Cardiac muscle cell (in vitro differentiated cells and primary cell): ENCODE measurements around the gene FLNB. TPM values are rescaled to one million over a fixed set of nuclear protein-coding genes. Genes with fewer than 3 reads are reported as not detected.

ENCODE experiments used
- DNase-seq, 2 donors: peaks; one replicate each; pipeline versions ENCODE4 v3.0.0 to v3.0.0-alpha.2; 2010 to 2017; ENCODE audit warnings: low read depth in 1 of 2, low spot score in 1 of 2
- H3K27ac ChIP-seq: fragments of 200-600 bp; sonication (generic); 2 replicates; pipeline ENCODE4 v1.5.1; 2016
- H3K27me3 ChIP-seq: fragments of 200-600 bp; sonication (generic); 2 replicates; pipeline ENCODE4 v1.6.0; 2016; ENCODE audit warnings: control low read depth
- H3K36me3 ChIP-seq: fragments of 200-600 bp; sonication (generic); 2 replicates; pipeline ENCODE4 v1.5.1; 2016; ENCODE audit warnings: control low read depth
- H3K4me1 ChIP-seq: fragments of 200-600 bp; sonication (generic); 2 replicates; pipeline ENCODE4 v1.8.1; 2017; ENCODE audit warnings: low read depth, mild to moderate bottlenecking, mixed run types
- H3K4me3 ChIP-seq: fragments of 200-600 bp; sonication (generic); 2 replicates; pipeline ENCODE4 v1.5.1; 2016; ENCODE audit warnings: mild to moderate bottlenecking
- H3K9me3 ChIP-seq: fragments of 200-600 bp; sonication (generic); 2 replicates; pipeline ENCODE4 v1.5.1; 2017; ENCODE audit warnings: low read depth, mild to moderate bottlenecking, control low read depth
- CTCF ChIP-seq: IDR thresholded peaks from 2 replicates; pipeline ENCODE4 v1.5.1; 2012; ENCODE audit warnings: low read depth, mild to moderate bottlenecking, low read length
- polyA plus RNA-seq: library from polyadenylated mRNA; unstranded; fragments of >200 nt; fragmentation: Nextera tagmentation; extraction: Ambion mirVana; gene quantifications from 2 replicates; pipeline ENCODE4 v1.2.1, GENCODE V29; 2016
- total RNA-seq: library from RNA; depleted of rRNA; stranded (reverse); fragments of >200 nt; gene quantifications from 2 replicates; pipeline ENCODE4 v1.2.3, GENCODE V29; 2016

Gene FLNB
- total and polyA plus RNA-seq, 2 experiments from 2014 or later: 12.1 to 28.7 TPM

GRCh38 chr3:57961828-57962447, 46.3 kb upstream of the FLNB start:
- Histone ChIP-seq H3K4me1 (no peaks in the 10 kb centered on the region), H3K9me3 (no peaks in the 10 kb centered on the region), H3K27ac (no peak overlapping the region), H3K4me3 (no peak overlapping the region), H3K36me3 (no peaks in the 10 kb centered on the region), H3K27me3 (no peaks in the 10 kb centered on the region)
- peak; percentile 51 for TF ChIP-seq CTCF
- DNase-seq: peak in 1 of 2 donors; percentile 74

- Histone ChIP-seq H3K9me3 (no peaks in the 10 kb centered on the region), H3K27ac (no peak overlapping the region), H3K4me3 (no peak overlapping the region), H3K4me1 (no peaks in the 10 kb centered on the region), H3K27me3 (no peaks in the 10 kb centered on the region), H3K36me3 (no peaks in the 10 kb centered on the region)
- no peak for TF ChIP-seq CTCF
- no peak for DNase-seq
These were observed 45.8 kb upstream of the FLNB start for GRCh38 chr3:57962448-57962834.

GRCh38 chr3:57963811-57964346, 44.3 kb upstream of the FLNB start:
- Histone ChIP-seq H3K27ac (no peak overlapping the region), H3K4me3 (no peak overlapping the region), H3K36me3 (no peaks in the 10 kb centered on the region), H3K27me3 (no peaks in the 10 kb centered on the region), H3K9me3 (no peaks in the 10 kb centered on the region), H3K4me1 (no peaks in the 10 kb centered on the region)
- no peak for TF ChIP-seq CTCF
- DNase-seq: no peak

- H3K27me3 ChIP-seq: no peaks in the 10 kb centered on the region
- no peaks in the 10 kb centered on the region for H3K36me3 ChIP-seq
- TF ChIP-seq CTCF: no peak
These were observed 41.4 kb upstream of the FLNB start for GRCh38 chr3:57966829-57967228.

GRCh38 chr3:57967590-57967989, 40.6 kb upstream of the FLNB start:
- no peaks in the 10 kb centered on the region for H3K27me3 ChIP-seq
- no peaks in the 10 kb centered on the region for H3K9me3 ChIP-seq

More at GRCh38 chr3:57966829-57967228, 41.4 kb upstream of the FLNB start:
- Histone ChIP-seq H3K4me3 (no peak overlapping the region), H3K4me1 (no peaks in the 10 kb centered on the region), H3K27ac (no peak overlapping the region), H3K9me3 (no peaks in the 10 kb centered on the region)
- peak in 1 of 2 donors; percentile 86 for DNase-seq

More at GRCh38 chr3:57967590-57967989, 40.6 kb upstream of the FLNB start:
- no peak overlapping the region for H3K27ac ChIP-seq
- DNase-seq: no peak
- no peaks in the 10 kb centered on the region for H3K4me1 ChIP-seq
- H3K36me3 ChIP-seq: no peaks in the 10 kb centered on the region
- no peak for TF ChIP-seq CTCF
- H3K4me3 ChIP-seq: no peak overlapping the region
